Measurements from ENCODE around the gene ITGB8. TPM values are rescaled to one million over a fixed set of nuclear protein-coding genes. Genes with fewer than 3 reads are reported as not detected.

The ITGB8 gene
- total RNA-seq, 3 donors from 2014 or later = 9.3 to 11.6 (median 10.8) TPM

- TF ChIP-seq, protein P1, sequence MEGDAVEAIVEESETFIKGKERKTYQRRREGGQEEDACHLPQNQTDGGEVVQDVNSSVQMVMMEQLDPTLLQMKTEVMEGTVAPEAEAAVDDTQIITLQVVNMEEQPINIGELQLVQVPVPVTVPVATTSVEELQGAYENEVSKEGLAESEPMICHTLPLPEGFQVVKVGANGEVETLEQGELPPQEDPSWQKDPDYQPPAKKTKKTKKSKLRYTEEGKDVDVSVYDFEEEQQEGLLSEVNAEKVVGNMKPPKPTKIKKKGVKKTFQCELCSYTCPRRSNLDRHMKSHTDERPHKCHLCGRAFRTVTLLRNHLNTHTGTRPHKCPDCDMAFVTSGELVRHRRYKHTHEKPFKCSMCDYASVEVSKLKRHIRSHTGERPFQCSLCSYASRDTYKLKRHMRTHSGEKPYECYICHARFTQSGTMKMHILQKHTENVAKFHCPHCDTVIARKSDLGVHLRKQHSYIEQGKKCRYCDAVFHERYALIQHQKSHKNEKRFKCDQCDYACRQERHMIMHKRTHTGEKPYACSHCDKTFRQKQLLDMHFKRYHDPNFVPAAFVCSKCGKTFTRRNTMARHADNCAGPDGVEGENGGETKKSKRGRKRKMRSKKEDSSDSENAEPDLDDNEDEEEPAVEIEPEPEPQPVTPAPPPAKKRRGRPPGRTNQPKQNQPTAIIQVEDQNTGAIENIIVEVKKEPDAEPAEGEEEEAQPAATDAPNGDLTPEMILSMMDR (IDR thresholded peaks at IDR 0.05) = no peak
- no peaks in the 10 kb centered on the region for H3K36me3 ChIP-seq (ENCODE audit: low read depth)
- no peaks in the 10 kb centered on the region for H3K9me3 ChIP-seq
- H3K4me3 ChIP-seq = no peak overlapping the region
- peak; percentile 80 for ATAC-seq
- DNase-seq = peak in 2 of 3 donors; percentile 22 to 40
- intact Hi-C loops (cut with DNase I, micrococcal nuclease) = no loop called here
- H3K4me1 ChIP-seq (ENCODE audit: low read depth) = peaks cover 11% of the 10 kb centered on the region
Measured at GRCh38 chr7:20350518-20350951, 19.8 kb downstream of the ITGB8 start.

GRCh38 chr7:20350996-20351692 is 20.4 kb downstream of the ITGB8 start:
- no peak for ATAC-seq
- intact Hi-C loops (cut with DNase I, micrococcal nuclease) = no loop called here
- H3K4me3 ChIP-seq = no peak overlapping the region

GRCh38 chr7:20351901-20352300 is 21.2 kb downstream of the ITGB8 start:
- Histone ChIP-seq H3K9me3 (no peaks in the 10 kb centered on the region), H3K36me3 (ENCODE audit: low read depth) (no peaks in the 10 kb centered on the region), H3K4me3 (no peak overlapping the region), H3K4me1 (ENCODE audit: low read depth) (peaks cover 11% of the 10 kb centered on the region)
- DNase-seq (no peak), ATAC-seq (no peak)
- TF ChIP-seq, protein P1 (IDR thresholded peaks at IDR 0.05) = no peak
- intact Hi-C loops (cut with DNase I, micrococcal nuclease) = no loop called here

More at GRCh38 chr7:20350996-20351692, 20.4 kb downstream of the ITGB8 start:
- no peaks in the 10 kb centered on the region for H3K9me3 ChIP-seq
- H3K4me1 ChIP-seq (ENCODE audit: low read depth) = peaks cover 11% of the 10 kb centered on the region
- TF ChIP-seq, protein P1 (IDR thresholded peaks at IDR 0.05) = no peak
- no peak for DNase-seq
- no peaks in the 10 kb centered on the region for H3K36me3 ChIP-seq (ENCODE audit: low read depth)

DNA sequence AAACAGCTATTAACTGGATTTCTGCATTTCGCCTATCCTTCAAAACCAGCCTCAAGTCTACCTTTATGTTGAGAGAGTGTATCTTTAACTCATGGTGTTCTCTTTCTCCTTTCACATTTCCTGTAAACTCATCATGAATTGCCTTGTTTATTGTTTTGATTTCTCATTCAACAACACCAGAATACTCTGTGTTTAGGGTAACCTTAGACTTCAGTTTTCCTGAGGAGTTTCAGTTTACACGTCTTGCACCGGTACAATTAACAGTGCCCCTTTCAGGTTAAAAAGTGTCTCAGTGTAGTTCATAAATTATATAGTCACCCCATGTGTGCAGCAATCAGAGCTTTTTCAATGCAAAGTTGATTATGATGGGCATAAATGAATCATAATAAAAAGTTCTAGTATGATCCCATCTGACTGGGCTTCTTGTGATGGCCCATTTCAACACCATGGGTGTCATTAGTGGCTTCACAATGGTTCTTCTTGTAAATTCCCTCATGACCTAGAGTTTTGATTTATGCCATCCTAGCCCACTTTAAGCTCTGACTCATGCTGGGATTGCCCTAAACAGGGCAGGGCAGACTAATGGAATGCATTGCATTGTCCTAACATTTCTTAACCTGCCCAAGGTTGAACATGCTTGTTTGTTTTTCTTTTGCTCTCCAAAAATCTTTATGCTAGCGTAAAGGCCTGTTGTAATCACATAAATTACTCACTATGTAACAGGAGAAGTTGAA is 22.0 kb downstream of the ITGB8 start:
- Histone ChIP-seq H3K4me3 (no peak overlapping the region), H3K36me3 (ENCODE audit: low read depth) (no peaks in the 10 kb centered on the region), H3K9me3 (no peaks in the 10 kb centered on the region), H3K4me1 (ENCODE audit: low read depth) (peaks cover 11% of the 10 kb centered on the region)
- ATAC-seq (peak; percentile 66), DNase-seq (no peak)
- intact Hi-C loops (cut with DNase I, micrococcal nuclease) = no loop called here
- TF ChIP-seq, protein P1 (IDR thresholded peaks at IDR 0.05) = no peak

GRCh38 chr7:20354610-20355528 is 24.2 kb downstream of the ITGB8 start:
- ATAC-seq = peak; percentile 50
- H3K4me3 ChIP-seq = no peak overlapping the region

More at GRCh38 chr7:20354610-20355528, 24.2 kb downstream of the ITGB8 start:
- intact Hi-C loops (cut with DNase I, micrococcal nuclease) = no loop called here
- DNase-seq = no peak
- Histone ChIP-seq H3K4me1 (ENCODE audit: low read depth) (peaks cover 11% of the 10 kb centered on the region), H3K36me3 (ENCODE audit: low read depth) (no peaks in the 10 kb centered on the region), H3K9me3 (no peaks in the 10 kb centered on the region)
- TF ChIP-seq, protein P1 (IDR thresholded peaks at IDR 0.05) = no peak
